ENCODE data around the gene PSMA5.

DNA sequence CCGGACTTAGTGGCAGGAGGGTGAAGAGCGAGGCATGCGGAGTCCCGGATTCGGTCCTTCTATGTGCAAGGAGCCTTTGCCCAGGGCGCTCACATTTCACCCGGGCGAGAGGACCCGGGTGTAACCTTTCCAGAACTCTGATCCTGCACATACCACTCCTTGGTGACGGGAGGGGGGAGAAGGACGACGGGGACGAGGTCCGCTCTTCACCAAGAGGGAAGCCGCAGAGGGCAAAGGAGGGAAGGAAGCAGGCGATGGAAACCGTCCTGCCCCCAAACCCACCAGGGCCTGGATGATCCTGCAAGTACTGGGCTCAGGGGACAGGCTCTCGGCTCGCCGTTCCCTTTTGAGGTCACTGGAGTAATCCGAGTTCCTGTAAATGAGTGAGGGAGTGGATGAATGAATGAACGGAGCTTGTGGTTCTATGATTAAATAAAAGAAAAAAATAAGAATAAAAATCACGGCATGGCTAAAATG is 41.1 kb upstream of the PSMA5 start:
- no peak for TF ChIP-seq CTCF (IDR thresholded peaks at IDR 0.05 in 4 of 5, conservative IDR thresholded peaks at IDR 0.05 in 1 of 5)
- TF ChIP-seq POLR2A (IDR thresholded peaks at IDR 0.05) = peak in 1 of 2 donors; percentile 31

Data from gastrocnemius medialis (tissue), 4 donors.